ENCODE data around the gene CC2D2A.

- no peak for TF ChIP-seq ZNF121 (CRISPR knock-in tag; IDR thresholded peaks at IDR 0.05)
- no peak for TF ChIP-seq ZBTB21 (CRISPR knock-in tag; IDR thresholded peaks at IDR 0.05; ENCODE audit: borderline replicate concordance)
- no peak for TF ChIP-seq ATF2 (CRISPR knock-in tag; IDR thresholded peaks at IDR 0.05; ENCODE audit: borderline replicate concordance, low read depth)
- no peak for TF ChIP-seq MAX (CRISPR knock-in tag; IDR thresholded peaks at IDR 0.05)
- TF ChIP-seq IRF2 (CRISPR knock-in tag; IDR thresholded peaks at IDR 0.05; ENCODE audit: borderline replicate concordance, low read depth), result no peak
- TF ChIP-seq CTCF (IDR thresholded peaks at IDR 0.05), result no peak
- no peak for TF ChIP-seq TP53 (CRISPR knock-in tag; IDR thresholded peaks at IDR 0.05)
Measured at GRCh38 chr4:15531792-15532191, 62.1 kb downstream of the CC2D2A start.

Data from WTC11 (cell line).